ENCODE data around the gene KCMF1. TPM values are rescaled to one million over a fixed set of nuclear protein-coding genes. Genes with fewer than 3 reads are reported as not detected.

KCMF1 gene
- total RNA-seq, 1 donor from 2014 or later, result 62.1 TPM

GRCh38 chr2:85042330-85042729 lies 71.4 kb downstream of the KCMF1 start:
- TF ChIP-seq CTCF (IDR thresholded peaks at IDR 0.05; ENCODE audit: unreplicated experiment), result no peak
- DNase-seq (ENCODE audit: low spot score, unreplicated experiment), result no peak
- Mint-ChIP-seq H3K27me3 (no peaks in the 10 kb centered on the region), H3K9me3 (ENCODE audit: low read depth) (no peaks in the 10 kb centered on the region), H3K4me3 (ENCODE audit: low read depth) (no peak overlapping the region), H3K36me3 (ENCODE audit: insufficient read depth) (peaks cover 19% of the 10 kb centered on the region), H3K27ac (no peak overlapping the region), H3K4me1 (ENCODE audit: low read depth) (peaks cover 5% of the 10 kb centered on the region)

DNA sequence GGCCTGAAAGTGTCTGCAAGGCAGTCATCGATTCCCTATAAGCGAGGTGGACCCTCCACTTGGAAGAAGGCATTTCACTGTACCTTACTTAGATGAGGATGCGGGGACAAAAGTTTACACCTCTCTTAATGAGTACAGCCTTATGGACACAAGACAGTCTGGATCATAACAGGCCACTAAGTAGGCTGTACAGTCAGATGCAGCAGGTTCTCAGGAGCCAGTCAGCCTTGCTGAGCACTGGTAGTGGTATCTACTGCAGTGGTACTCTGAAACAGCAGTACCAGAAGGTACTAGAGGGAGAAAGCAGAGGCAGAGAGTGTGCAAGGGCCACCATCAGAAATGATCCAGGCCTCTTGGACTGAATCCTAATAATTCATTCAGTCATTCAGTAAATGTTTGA lies 77.6 kb downstream of the KCMF1 start:
- no peaks in the 10 kb centered on the region for H3K27me3 Mint-ChIP-seq
- H3K36me3 Mint-ChIP-seq (ENCODE audit: insufficient read depth), result peaks cover 21% of the 10 kb centered on the region
- TF ChIP-seq CTCF (IDR thresholded peaks at IDR 0.05; ENCODE audit: unreplicated experiment), result no peak
- H3K27ac Mint-ChIP-seq, result no peak overlapping the region
- DNase-seq (ENCODE audit: low spot score, unreplicated experiment), result no peak
- H3K4me3 Mint-ChIP-seq (ENCODE audit: low read depth), result no peak overlapping the region
- H3K4me1 Mint-ChIP-seq (ENCODE audit: low read depth), result peaks cover 2% of the 10 kb centered on the region
- no peaks in the 10 kb centered on the region for H3K9me3 Mint-ChIP-seq (ENCODE audit: low read depth)

GRCh38 chr2:85049236-85049635 lies 78.3 kb downstream of the KCMF1 start:
- Mint-ChIP-seq H3K36me3 (ENCODE audit: insufficient read depth) (peaks cover 21% of the 10 kb centered on the region), H3K9me3 (ENCODE audit: low read depth) (no peaks in the 10 kb centered on the region), H3K4me3 (ENCODE audit: low read depth) (no peak overlapping the region), H3K4me1 (ENCODE audit: low read depth) (peaks cover 2% of the 10 kb centered on the region), H3K27ac (peak overlapping the region; percentile 83), H3K27me3 (no peaks in the 10 kb centered on the region)
- TF ChIP-seq CTCF (IDR thresholded peaks at IDR 0.05; ENCODE audit: unreplicated experiment), result no peak
- no peak for DNase-seq (ENCODE audit: low spot score, unreplicated experiment)

DNA sequence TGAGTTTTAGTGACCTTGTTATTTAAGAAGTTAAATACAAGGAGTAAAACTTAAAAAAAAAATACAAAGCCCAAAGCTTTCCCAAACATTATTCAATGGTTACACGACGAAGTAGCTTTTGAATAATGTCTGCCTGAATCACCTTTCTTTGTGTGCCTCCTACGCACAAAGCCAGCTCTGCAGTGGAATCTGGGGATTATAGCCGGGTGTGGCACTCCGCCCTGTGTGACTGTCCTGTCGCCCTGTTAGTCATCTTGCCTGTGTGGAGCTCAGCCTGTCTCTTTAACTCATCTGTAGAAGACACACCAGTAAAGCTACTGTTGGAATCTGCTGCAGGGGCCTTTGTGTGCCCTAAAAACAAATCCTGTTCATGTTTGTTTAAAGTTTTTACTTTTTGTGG lies 82.8 kb downstream of the KCMF1 start:
- Mint-ChIP-seq H3K27me3 (no peaks in the 10 kb centered on the region), H3K4me3 (ENCODE audit: low read depth) (no peak overlapping the region), H3K9me3 (ENCODE audit: low read depth) (no peaks in the 10 kb centered on the region), H3K4me1 (ENCODE audit: low read depth) (peaks cover 6% of the 10 kb centered on the region), H3K27ac (peak overlapping the region; percentile 81), H3K36me3 (ENCODE audit: insufficient read depth) (peaks cover 11% of the 10 kb centered on the region)
- no peak for TF ChIP-seq CTCF (IDR thresholded peaks at IDR 0.05; ENCODE audit: unreplicated experiment)
- no peak for DNase-seq (ENCODE audit: low spot score, unreplicated experiment)

GRCh38 chr2:85057226-85057962 lies 86.4 kb downstream of the KCMF1 start:
- DNase-seq (ENCODE audit: low spot score, unreplicated experiment), result no peak
- no peaks in the 10 kb centered on the region for H3K27me3 Mint-ChIP-seq
- peaks cover 7% of the 10 kb centered on the region for H3K36me3 Mint-ChIP-seq (ENCODE audit: insufficient read depth)
- H3K9me3 Mint-ChIP-seq (ENCODE audit: low read depth), result no peaks in the 10 kb centered on the region
- no peak overlapping the region for H3K4me3 Mint-ChIP-seq (ENCODE audit: low read depth)
- TF ChIP-seq CTCF (IDR thresholded peaks at IDR 0.05; ENCODE audit: unreplicated experiment), result no peak
- H3K27ac Mint-ChIP-seq, result peak overlapping the region; percentile 50
- H3K4me1 Mint-ChIP-seq (ENCODE audit: low read depth), result peaks cover 14% of the 10 kb centered on the region
